H9 (cell line): ENCODE measurements around the gene C5orf46. TPM values are rescaled to one million over a fixed set of nuclear protein-coding genes. Genes with fewer than 3 reads are reported as not detected.

Source experiments
- DNase-seq: peaks from one replicate; pipeline ENCODE4 v3.0.0-alpha.2; 2017
- H2AFZ ChIP-seq: one replicate; pipeline ENCODE4 v1.6.1; 2013; ENCODE audit warnings: mild to moderate bottlenecking, low read length, control low read depth, moderate library complexity
- H2AK5ac ChIP-seq: 2 replicates; pipeline ENCODE4 v1.6.1; 2013; ENCODE audit warnings: low read length, control low read depth, mixed read lengths; ENCODE audit not compliant: insufficient read length
- H2BK120ac ChIP-seq: one replicate; pipeline ENCODE4 v1.6.1; 2013; ENCODE audit warnings: low read depth, mild to moderate bottlenecking, low read length, control low read depth, inconsistent platforms; ENCODE audit not compliant: poor library complexity, severe bottlenecking
- H2BK12ac ChIP-seq: 2 replicates; pipeline ENCODE4 v1.6.1; 2013; ENCODE audit warnings: low read length, control low read depth, mixed read lengths, low read depth; ENCODE audit not compliant: insufficient read length
- H2BK15ac ChIP-seq: 2 replicates; pipeline ENCODE4 v1.6.1; 2013; ENCODE audit warnings: low read depth, low read length, control low read depth
- H2BK20ac ChIP-seq: one replicate; pipeline ENCODE4 v1.6.1; 2013; ENCODE audit warnings: low read depth, mild to moderate bottlenecking, low read length, control low read depth, inconsistent platforms; ENCODE audit not compliant: poor library complexity, severe bottlenecking
- H2BK5ac ChIP-seq: 2 replicates; pipeline ENCODE4 v1.6.1; 2013; ENCODE audit warnings: low read length, control low read depth, mixed read lengths; ENCODE audit not compliant: insufficient read length
- H3K14ac ChIP-seq: 2 replicates; pipeline ENCODE4 v1.6.1; 2013; ENCODE audit warnings: low read length, control low read depth; ENCODE audit not compliant: insufficient read depth
- H3K18ac ChIP-seq: 2 replicates; pipeline ENCODE4 v1.6.1; 2013; ENCODE audit warnings: low read depth, mild to moderate bottlenecking, mixed read lengths, low read length, control low read depth; ENCODE audit not compliant: insufficient read length
- H3K23ac ChIP-seq: 2 replicates; pipeline ENCODE4 v1.6.1; 2013; ENCODE audit warnings: low read length, control low read depth, mixed read lengths, low read depth; ENCODE audit not compliant: insufficient read length
- H3K23me2 ChIP-seq: 2 replicates; pipeline ENCODE4 v1.6.1; 2013; ENCODE audit warnings: low read depth, mild to moderate bottlenecking, mixed read lengths, low read length, control low read depth; ENCODE audit not compliant: insufficient read length, poor library complexity, severe bottlenecking
- H3K27ac ChIP-seq: 2 replicates; pipeline ENCODE4 v1.5.1; 2013; ENCODE audit warnings: low read length, control low read depth, mixed read lengths, low read depth; ENCODE audit not compliant: insufficient read length
- H3K27me3 ChIP-seq: 2 replicates; pipeline ENCODE4 v1.6.1; 2013; ENCODE audit warnings: low read length, control low read depth, inconsistent platforms; ENCODE audit not compliant: insufficient read depth
- H3K4ac ChIP-seq: 2 replicates; pipeline ENCODE4 v1.6.1; 2013; ENCODE audit warnings: low read depth, mild to moderate bottlenecking, control low read depth, inconsistent platforms, low read length, moderate library complexity
- H3K4me1 ChIP-seq: 2 replicates; pipeline ENCODE4 v1.6.1; 2013; ENCODE audit warnings: low read length, control low read depth, inconsistent platforms; ENCODE audit not compliant: insufficient read depth
- H3K4me2 ChIP-seq: 2 replicates; pipeline ENCODE4 v1.6.1; 2013; ENCODE audit warnings: low read length, control low read depth, mixed read lengths; ENCODE audit not compliant: insufficient read length, insufficient read depth
- H3K56ac ChIP-seq: 2 replicates; pipeline ENCODE4 v1.6.1; 2013; ENCODE audit warnings: low read depth, mild to moderate bottlenecking, mixed read lengths, low read length, control low read depth; ENCODE audit not compliant: insufficient read length
- H3K79me1 ChIP-seq: 2 replicates; pipeline ENCODE4 v1.6.1; 2013; ENCODE audit warnings: low read depth, mild to moderate bottlenecking, moderate library complexity, low read length, control low read depth, inconsistent platforms; ENCODE audit not compliant: insufficient read depth, poor library complexity, severe bottlenecking
- H3K79me2 ChIP-seq: 2 replicates; pipeline ENCODE4 v1.6.1; 2013; ENCODE audit warnings: low read length, control low read depth, inconsistent platforms; ENCODE audit not compliant: insufficient read depth
- H3K9ac ChIP-seq: 2 replicates; pipeline ENCODE4 v1.6.1; 2013; ENCODE audit warnings: low read length, control low read depth, mixed read lengths; ENCODE audit not compliant: insufficient read length; ENCODE audit errors: extremely low read depth
- H3K9me3 ChIP-seq: one replicate; pipeline ENCODE4 v1.6.1; 2013; ENCODE audit warnings: low read depth, low read length, inconsistent platforms; ENCODE audit not compliant: control insufficient read depth
- H3T11ph ChIP-seq: one replicate; pipeline ENCODE4 v1.6.1; 2013; ENCODE audit warnings: mild to moderate bottlenecking, low read length, control low read depth, inconsistent platforms
- H4K20me1 ChIP-seq: one replicate; pipeline ENCODE4 v1.6.1; 2013; ENCODE audit not compliant: control insufficient read depth, insufficient read length, insufficient read depth
- H4K5ac ChIP-seq: 2 replicates; pipeline ENCODE4 v1.6.1; 2013; ENCODE audit warnings: low read depth, mild to moderate bottlenecking, mixed read lengths, low read length, control low read depth; ENCODE audit not compliant: insufficient read length
- H4K8ac ChIP-seq: replicated peaks from 2 replicates; pipeline ENCODE4 v1.6.1; 2013; ENCODE audit warnings: low read length, control low read depth, mixed read lengths, low read depth; ENCODE audit not compliant: insufficient read length
- H4K91ac ChIP-seq: 2 replicates; pipeline ENCODE4 v1.6.1; 2013; ENCODE audit warnings: low read depth, mild to moderate bottlenecking, moderate library complexity, mixed read lengths, low read length, control low read depth; ENCODE audit not compliant: insufficient read length
- H3K27ac Mint-ChIP-seq, 3 experiments: 2 replicates in 2 of 3; 3 replicates in 1 of 3; pipeline ENCODE4 v1.8.0; 2020 to 2021; ENCODE audit warnings: mixed read lengths in 3 of 3, mild to moderate bottlenecking in 1 of 3, moderate library complexity in 1 of 3
- H3K27me3 Mint-ChIP-seq: 2 replicates; pipeline ENCODE4 v1.8.0; 2021; ENCODE audit warnings: low read depth, mild to moderate bottlenecking, moderate library complexity, mixed read lengths
- H3K36me3 Mint-ChIP-seq, 3 experiments: 2 replicates in 2 of 3; 3 replicates in 1 of 3; pipeline ENCODE4 v1.8.0; 2020 to 2021; ENCODE audit warnings: low read depth in 3 of 3, mixed read lengths in 3 of 3; ENCODE audit not compliant: insufficient read depth in 1 of 3
- H3K4me1 Mint-ChIP-seq, 2 experiments: 2 replicates each; pipeline ENCODE4 v1.8.0; 2020; ENCODE audit warnings: mixed read lengths in 2 of 2
- H3K4me3 Mint-ChIP-seq, 2 experiments: 2 replicates in 1 of 2; 3 replicates in 1 of 2; pipeline ENCODE4 v1.8.0; 2020 to 2021; ENCODE audit warnings: mild to moderate bottlenecking in 2 of 2, mixed read lengths in 2 of 2, moderate library complexity in 1 of 2
- H3K9me3 Mint-ChIP-seq, 2 experiments: 2 replicates in 1 of 2; 3 replicates in 1 of 2; pipeline ENCODE4 v1.8.0; 2020; ENCODE audit warnings: mild to moderate bottlenecking in 2 of 2, mixed read lengths in 2 of 2, moderate library complexity in 1 of 2
- WGBS: extraction: QIAGEN DNeasy Blood & Tissue Kit; methylation state at CpG from one replicate; pipeline ENCODE4 v1.1.7; 2013; ENCODE audit warnings: missing lambda C conversion rate, low lambda C conversion rate, mixed read lengths; ENCODE audit not compliant: insufficient read length; ENCODE audit errors: extremely low coverage; 5-methylcytosine and 5-hydroxymethylcytosine counted together
- total RNA-seq: library from RNA; stranded (reverse); gene quantifications from 2 replicates; pipeline ENCODE4 v1.2.1, GENCODE V29; 2021
- TF ChIP-seq, protein P1 (sequence below): fragments of 200-600 bp; sonication (generic); conservative IDR thresholded peaks from 3 replicates; pipeline ENCODE4 v1.8.0; 2021; ENCODE audit warnings: antibody characterized with exemption, mild to moderate bottlenecking

Gene C5orf46
- total RNA-seq, 1 experiment from 2014 or later = not detected

GRCh38 chr5:147857302-147858129, 48.8 kb downstream of the C5orf46 start:
- Histone ChIP-seq H4K91ac (no peak overlapping the region), H4K20me1 (no peaks in the 10 kb centered on the region), H3K4ac (no peak overlapping the region), H3K4me2 (no peak overlapping the region), H2AFZ (no peak overlapping the region), H2BK12ac (no peak overlapping the region), H3K27me3 (no peaks in the 10 kb centered on the region), H3K27ac (no peak overlapping the region), H2BK5ac (no peak overlapping the region), H3K14ac (no peak overlapping the region), H3K23me2 (no peaks in the 10 kb centered on the region), H3K79me2 (no peaks in the 10 kb centered on the region), H3K79me1 (no peaks in the 10 kb centered on the region), H2BK15ac (no peak overlapping the region), H3K23ac (no peak overlapping the region), H2AK5ac (no peak overlapping the region), H4K8ac (no peak overlapping the region), H3K56ac (no peak overlapping the region), H3K9ac (no peak overlapping the region), H3K18ac (no peak overlapping the region), H2BK20ac (no peak overlapping the region), H3T11ph (no peak overlapping the region), H2BK120ac (no peak overlapping the region), H3K9me3 (no peaks in the 10 kb centered on the region), H3K4me1 (peaks cover 5% of the 10 kb centered on the region; the same call in 1 of the 2 replicates), H4K5ac (no peak overlapping the region)
- Mint-ChIP-seq H3K4me3 (no peak overlapping the region), H3K4me1 (peaks cover 29 to 58% of the 10 kb centered on the region in 2 experiments), H3K36me3 (peaks cover 0 to 12% (median 6%) of the 10 kb centered on the region in 3 experiments; a peak in 5 of 7 replicates), H3K9me3 (no peaks in the 10 kb centered on the region; a peak in 1 of 5 replicates), H3K27ac (peak overlapping the region in 1 of 3 experiments; percentile 28; a peak in 1 of 7 replicates), H3K27me3 (no peaks in the 10 kb centered on the region)
- DNase-seq = peak; percentile 63
- WGBS = no CpG with 5 or more reads among the region's 2 CpGs
- TF ChIP-seq, protein P1, sequence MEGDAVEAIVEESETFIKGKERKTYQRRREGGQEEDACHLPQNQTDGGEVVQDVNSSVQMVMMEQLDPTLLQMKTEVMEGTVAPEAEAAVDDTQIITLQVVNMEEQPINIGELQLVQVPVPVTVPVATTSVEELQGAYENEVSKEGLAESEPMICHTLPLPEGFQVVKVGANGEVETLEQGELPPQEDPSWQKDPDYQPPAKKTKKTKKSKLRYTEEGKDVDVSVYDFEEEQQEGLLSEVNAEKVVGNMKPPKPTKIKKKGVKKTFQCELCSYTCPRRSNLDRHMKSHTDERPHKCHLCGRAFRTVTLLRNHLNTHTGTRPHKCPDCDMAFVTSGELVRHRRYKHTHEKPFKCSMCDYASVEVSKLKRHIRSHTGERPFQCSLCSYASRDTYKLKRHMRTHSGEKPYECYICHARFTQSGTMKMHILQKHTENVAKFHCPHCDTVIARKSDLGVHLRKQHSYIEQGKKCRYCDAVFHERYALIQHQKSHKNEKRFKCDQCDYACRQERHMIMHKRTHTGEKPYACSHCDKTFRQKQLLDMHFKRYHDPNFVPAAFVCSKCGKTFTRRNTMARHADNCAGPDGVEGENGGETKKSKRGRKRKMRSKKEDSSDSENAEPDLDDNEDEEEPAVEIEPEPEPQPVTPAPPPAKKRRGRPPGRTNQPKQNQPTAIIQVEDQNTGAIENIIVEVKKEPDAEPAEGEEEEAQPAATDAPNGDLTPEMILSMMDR = peak; percentile 91
